GM12865 (cell line): ENCODE data around the gene FMO5.

Experiments
- DNase-seq: peaks from one replicate; pipeline ENCODE4 v3.0.0; 2010; ENCODE audit warnings: low read depth
- H3K4me3 ChIP-seq: 2 replicates; pipeline ENCODE4 v1.5.1; 2011; ENCODE audit warnings: mild to moderate bottlenecking, low read depth, low read length, control low read depth
- TF ChIP-seq, protein P1 (sequence below): IDR thresholded peaks from 2 replicates; pipeline ENCODE4 v1.5.1; 2011; ENCODE audit warnings: low read length, control low read depth, low read depth, inconsistent platforms; ENCODE audit not compliant: insufficient read depth; ENCODE audit errors: missing control alignments

FMO5 gene

DNA sequence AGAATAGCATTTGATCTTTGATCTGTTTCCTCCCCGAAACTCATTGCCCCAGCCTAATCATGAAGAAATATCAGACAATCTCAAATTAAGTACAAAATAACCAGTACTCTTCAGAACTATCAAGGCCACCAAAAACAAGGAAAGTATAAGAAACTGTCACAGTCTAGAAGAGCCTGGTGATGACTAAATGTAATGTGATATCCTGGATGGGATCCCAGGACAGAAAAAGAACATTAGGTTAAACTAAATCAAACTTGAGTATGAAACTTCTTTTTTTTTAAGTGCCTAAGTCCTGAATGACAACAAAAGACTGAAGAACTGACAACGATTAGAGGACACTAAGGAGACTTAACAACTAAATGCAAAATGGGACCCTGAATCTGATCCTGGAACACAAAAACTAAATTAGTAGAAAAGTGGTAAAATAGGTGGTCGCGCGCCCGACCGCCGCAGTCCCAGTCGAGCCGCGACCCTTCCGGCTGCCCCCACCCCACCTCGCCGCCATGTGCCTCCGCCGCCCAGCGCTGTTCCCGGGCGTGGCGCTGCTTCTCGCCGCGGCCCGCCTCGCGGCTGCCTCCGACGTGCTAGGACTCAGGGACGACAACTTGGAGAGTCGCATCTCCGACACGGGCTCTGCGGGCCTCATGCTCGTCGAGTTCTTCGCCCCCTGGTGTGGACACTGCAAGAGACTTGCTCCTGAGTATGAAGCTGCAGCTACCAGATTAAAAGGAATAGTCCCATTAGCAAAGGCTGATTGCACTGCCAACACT lies 47.3 kb downstream of the FMO5 start:
- TF ChIP-seq, protein P1, sequence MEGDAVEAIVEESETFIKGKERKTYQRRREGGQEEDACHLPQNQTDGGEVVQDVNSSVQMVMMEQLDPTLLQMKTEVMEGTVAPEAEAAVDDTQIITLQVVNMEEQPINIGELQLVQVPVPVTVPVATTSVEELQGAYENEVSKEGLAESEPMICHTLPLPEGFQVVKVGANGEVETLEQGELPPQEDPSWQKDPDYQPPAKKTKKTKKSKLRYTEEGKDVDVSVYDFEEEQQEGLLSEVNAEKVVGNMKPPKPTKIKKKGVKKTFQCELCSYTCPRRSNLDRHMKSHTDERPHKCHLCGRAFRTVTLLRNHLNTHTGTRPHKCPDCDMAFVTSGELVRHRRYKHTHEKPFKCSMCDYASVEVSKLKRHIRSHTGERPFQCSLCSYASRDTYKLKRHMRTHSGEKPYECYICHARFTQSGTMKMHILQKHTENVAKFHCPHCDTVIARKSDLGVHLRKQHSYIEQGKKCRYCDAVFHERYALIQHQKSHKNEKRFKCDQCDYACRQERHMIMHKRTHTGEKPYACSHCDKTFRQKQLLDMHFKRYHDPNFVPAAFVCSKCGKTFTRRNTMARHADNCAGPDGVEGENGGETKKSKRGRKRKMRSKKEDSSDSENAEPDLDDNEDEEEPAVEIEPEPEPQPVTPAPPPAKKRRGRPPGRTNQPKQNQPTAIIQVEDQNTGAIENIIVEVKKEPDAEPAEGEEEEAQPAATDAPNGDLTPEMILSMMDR = no peak
- DNase-seq = no peak
- H3K4me3 ChIP-seq = no peak overlapping the region

DNA sequence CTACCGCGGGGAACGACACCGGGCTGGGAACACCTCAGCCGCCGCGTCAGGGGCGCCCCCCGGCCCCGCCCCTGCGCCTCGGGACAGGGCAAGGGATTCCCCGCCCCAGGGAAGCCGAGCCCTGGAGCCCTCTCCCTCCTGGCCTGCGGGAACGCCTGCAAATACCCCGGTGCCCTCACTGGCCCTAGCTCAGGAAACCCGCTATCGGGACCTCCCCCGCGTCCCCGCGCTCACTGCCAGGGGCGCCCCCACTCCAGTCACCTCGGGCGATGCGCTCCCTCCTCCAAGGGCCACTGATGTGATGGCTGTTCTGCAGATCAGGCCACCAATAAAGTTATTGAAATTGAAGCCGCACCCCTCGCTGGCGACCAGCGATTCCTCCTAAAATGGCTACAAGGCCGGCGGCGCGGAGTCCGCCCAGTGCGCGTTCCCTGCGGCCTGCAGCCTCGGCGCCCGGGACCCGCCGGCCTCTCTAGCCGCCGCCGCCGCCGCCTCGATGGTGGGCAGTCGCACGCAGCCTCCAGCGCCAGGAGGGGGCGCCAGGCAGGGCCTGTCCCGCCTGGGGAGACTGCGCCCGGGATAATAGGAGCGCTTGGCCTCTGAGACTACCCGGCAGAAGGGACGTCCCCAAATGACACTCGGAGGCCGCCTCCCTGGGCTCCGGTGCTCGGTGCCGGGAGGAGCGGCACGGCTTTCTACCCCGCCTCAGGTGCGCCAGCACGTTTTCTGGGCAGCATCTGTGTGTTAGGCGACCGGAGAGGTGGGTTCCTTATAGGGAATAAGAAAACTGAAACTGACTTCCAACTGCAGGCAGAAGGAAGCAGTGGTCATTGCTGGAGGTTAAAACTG lies 52.7 kb downstream of the FMO5 start, which contains the start of gene PRKAB2:
TSS of gene PRKAB2 (minus strand) at position 303 of the 849 bp plus-strand sequence. CDS start 326 bp downstream, outside the sequence.
- TF ChIP-seq, protein P1 = peak; percentile 88
- H3K4me3 ChIP-seq = peak within 1 kb of the TSS; percentile 92
- peak; percentile 98 for DNase-seq

DNA sequence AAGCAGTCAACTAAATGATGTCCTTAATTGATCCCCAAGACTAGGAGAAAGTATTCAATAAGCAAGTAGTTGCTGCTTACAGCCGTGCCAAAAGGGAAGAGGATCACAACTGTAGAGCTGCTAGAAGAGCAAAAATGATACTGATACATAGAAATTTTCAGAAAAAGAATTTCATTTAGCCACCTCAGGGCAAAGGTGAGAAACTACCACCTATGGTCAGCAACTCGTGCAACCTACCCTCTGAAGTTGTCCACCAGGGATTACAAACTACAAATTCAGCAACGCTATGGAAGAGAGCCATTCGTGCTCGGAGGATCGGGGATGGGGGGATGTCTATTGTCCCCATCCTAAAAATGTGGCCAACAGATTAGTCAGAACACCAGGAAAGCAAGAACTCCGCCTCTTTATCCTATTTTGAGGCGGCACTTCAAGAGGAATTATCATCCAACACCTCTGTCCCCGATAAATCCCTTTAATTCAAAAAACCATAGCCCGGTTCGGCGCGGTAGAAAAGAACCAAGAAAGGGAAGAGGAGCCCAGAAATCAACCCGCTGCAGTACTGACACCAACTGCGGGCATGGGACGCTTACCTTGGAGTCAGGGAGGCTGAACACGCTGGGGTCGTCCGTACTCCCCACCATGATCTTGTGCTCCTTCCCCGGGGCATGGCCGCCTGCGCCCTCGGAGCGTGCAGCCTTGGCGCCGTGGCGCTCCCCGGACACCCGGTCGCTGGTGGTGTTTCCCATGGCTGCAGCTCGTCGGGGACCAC lies 53.6 kb downstream of the FMO5 start:
- TF ChIP-seq, protein P1 = no peak
- DNase-seq = peak; percentile 24

DNA sequence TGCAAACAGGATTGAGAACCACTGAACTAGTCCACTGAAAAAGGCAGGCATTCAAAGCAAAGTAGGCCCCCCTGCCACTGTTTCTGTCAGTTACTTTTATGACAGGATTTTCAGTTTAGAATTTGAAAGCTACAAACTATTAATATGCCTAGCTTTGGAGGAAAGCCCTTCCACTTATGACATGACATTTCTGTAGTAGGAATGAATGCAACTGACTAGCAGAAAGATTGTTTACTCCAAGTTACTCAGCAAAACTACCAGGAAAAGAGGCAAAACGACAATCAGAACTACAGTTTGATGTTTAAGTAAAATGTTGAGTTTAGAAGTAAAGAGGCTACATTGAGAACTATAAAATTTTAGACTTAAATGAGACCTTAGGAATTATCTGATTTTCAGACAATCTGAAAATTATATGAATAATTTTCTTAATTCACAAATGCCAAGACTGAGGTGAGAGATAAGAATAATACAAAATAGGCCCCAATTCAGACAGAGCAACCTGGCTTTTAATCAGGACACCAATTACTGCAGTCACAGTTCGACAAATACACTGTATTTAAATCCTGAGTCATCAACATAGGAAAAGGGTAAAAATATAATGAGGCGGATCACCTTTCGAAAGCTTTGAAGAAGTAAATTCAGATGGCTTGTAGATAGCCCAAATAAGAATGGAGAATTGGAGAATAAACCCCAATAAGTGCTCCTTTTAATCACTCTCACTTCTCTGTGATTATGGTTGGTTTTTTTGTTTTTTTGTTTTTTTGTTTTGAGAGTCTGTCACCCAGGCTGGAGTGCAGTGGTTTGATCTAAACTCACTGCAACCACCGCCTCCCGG lies 55.1 kb downstream of the FMO5 start:
- TF ChIP-seq, protein P1 = no peak
- no peak for DNase-seq
- H3K4me3 ChIP-seq = peak overlapping the region; percentile 14

More for the DNA sequence above, 53.6 kb downstream of the FMO5 start:
- peak overlapping the region; percentile 92 for H3K4me3 ChIP-seq

DNA sequence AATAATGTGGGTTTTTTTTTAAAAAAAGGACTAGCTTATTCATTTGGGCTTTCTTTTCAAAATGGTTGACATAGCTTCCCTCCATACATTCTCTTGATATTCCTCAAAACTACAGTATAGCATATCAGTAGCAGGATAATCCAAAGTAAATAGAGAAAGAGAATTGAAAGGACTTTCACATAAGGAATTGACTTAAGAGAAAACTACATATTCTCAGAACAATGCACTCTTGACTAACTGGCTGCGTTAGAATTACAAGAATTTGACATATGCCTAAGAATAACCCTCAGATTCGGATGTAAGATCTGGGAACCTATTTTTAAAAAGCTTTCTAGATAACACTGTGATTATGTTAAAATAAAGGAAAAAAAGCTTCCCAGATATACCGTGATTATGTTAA lies 56.0 kb downstream of the FMO5 start:
- no peak overlapping the region for H3K4me3 ChIP-seq
- TF ChIP-seq, protein P1 = no peak
- DNase-seq = no peak

DNA sequence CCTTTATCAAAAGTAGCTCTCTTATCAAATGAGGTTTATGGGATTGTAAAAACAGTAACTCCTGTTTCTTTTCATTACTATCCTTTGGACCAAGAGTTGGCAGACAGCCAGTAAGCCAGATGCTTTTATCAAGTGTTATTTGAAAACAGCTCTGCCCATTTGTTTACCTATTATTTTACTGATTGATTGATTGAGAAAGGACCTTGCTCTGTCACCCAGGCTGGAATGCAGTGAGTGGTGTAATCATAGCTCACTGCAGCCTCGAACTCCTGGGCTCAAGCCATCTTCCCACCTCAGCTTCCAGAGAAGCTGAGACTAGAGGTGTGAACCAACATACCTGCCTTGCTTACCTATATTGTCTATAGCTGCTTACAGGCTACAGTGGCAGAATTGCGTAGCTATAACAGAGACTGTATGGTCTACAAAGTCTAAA lies 56.5 kb downstream of the FMO5 start:
- H3K4me3 ChIP-seq = no peak overlapping the region
- TF ChIP-seq, protein P1 = no peak
- no peak for DNase-seq
